Stimulated activated CD8-positive, alpha-beta memory T cell treated with anti-CD3 and anti-CD28 coated beads, Interleukin-4, amount 100 ng/mL, for 4 hours (primary cell): ENCODE data around the gene EFL1.
A peak's percentile ranks its signal among the peaks of the same experiment; 100 is the strongest.
"Not testable (repeated sequence)": the region's sequence is repeated elsewhere in the genome, so short reads cannot be mapped to it uniquely, and the experiment has no call there.

Experiments
- DNase-seq, 2 donors: peaks; one replicate each; pipeline ENCODE4 v3.0.0-alpha.2; 2020; ENCODE audit warnings: low read depth in 2 of 2, low spot score in 1 of 2

The EFL1 gene

GRCh38 chr15:82204575-82204974 is 58.0 kb downstream of the EFL1 start:
- not testable (repeated sequence) for DNase-seq

- DNase-seq: peak in 1 of 2 donors; percentile 27
Observed at GRCh38 chr15:82197733-82198594, 64.6 kb downstream of the EFL1 start.

- no peak for DNase-seq
Observed at GRCh38 chr15:82196353-82196752, 66.2 kb downstream of the EFL1 start.

- DNase-seq: not testable (repeated sequence)
Observed at GRCh38 chr15:82195818-82196217, 66.7 kb downstream of the EFL1 start.

- not testable (repeated sequence) for DNase-seq
Observed at GRCh38 chr15:82194488-82194887, 68.0 kb downstream of the EFL1 start.

- not testable (repeated sequence) for DNase-seq
Observed at GRCh38 chr15:82193435-82193834, 69.1 kb downstream of the EFL1 start.

GRCh38 chr15:82192394-82192793 is 70.1 kb downstream of the EFL1 start:
- not testable (repeated sequence) for DNase-seq

- DNase-seq: no peak
Observed at GRCh38 chr15:82186719-82187406, 75.7 kb downstream of the EFL1 start.

- DNase-seq: no peak
Observed at GRCh38 chr15:82186161-82186560, 76.4 kb downstream of the EFL1 start.

GRCh38 chr15:82184776-82185175 is 77.8 kb downstream of the EFL1 start:
- DNase-seq: no peak

- DNase-seq: no peak
Observed at GRCh38 chr15:82184355-82184754, 78.2 kb downstream of the EFL1 start.

- no peak for DNase-seq
Observed at GRCh38 chr15:82183121-82184031, 79.2 kb downstream of the EFL1 start.

GRCh38 chr15:82181371-82181770 is 81.2 kb downstream of the EFL1 start:
- DNase-seq: no peak

GRCh38 chr15:82178061-82178460 is 84.5 kb downstream of the EFL1 start:
- no peak for DNase-seq

GRCh38 chr15:82177291-82178010 is 85.1 kb downstream of the EFL1 start:
- no peak for DNase-seq

- no peak for DNase-seq
Observed at GRCh38 chr15:82176542-82176941, 86.0 kb downstream of the EFL1 start.

GRCh38 chr15:82174471-82175235 is 87.9 kb downstream of the EFL1 start:
- DNase-seq: no peak

GRCh38 chr15:82173108-82173507 is 89.4 kb downstream of the EFL1 start:
- DNase-seq: no peak

- no peak for DNase-seq
Observed at GRCh38 chr15:82172506-82172905, 90.0 kb downstream of the EFL1 start.

GRCh38 chr15:82168757-82169156 is 93.8 kb downstream of the EFL1 start:
- no peak for DNase-seq
